ENCODE data around the gene GAS1.

GAS1 gene

DNA sequence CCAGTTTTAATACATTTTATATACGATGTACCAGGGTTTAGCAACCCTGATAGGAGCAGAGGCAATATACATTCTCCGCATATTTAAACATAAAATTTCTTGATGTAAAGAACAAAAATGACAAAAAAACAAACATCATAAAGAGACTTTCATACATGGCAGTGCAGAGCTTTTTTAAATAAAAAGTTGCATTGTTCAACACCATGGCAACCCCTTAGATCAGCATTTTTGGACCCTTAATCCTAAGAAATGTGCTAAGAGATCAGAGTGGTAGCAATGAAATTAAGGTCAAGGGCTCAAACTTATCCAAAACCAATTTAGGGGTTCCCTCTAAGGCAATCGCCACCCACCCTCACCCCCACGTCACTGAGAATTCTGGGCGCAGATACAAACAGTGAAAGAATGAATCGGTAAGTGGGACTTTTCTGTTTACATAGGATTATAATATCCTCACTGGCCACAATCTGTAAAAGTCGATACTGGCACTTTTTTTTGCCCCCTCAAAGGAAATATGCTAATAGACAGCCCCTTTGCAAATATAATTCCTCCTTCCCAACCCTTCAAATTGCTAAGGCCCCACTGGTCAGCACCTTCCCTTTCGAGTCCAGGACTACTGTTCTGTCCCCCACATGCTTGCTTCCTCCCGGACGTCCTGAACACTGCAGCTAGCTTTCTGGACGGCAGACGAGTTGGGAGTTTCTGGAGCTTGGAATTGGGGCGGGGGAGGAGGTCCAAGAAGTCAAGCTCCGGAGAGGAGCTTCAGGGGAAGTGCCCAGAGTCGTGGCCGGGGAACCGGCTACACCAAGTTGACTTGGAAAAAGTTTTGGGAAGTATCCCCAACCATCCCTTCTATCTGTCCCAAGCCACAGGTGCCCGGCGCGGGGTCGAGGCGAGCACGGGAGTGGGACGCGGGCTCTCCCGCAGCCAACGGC lies 2.2 kb downstream of the GAS1 start:
- TF ChIP-seq CTCF (IDR thresholded peaks at IDR 0.05; ENCODE audit: extremely low read depth, insufficient read depth, missing control alignments): no peak
- in situ Hi-C loops (cut with MboI; ENCODE audit: low pct_unique_long_range_greater_than_20kb, low sequenced_read_pairs, unreplicated experiment): no loop called here
- no peak for DNase-seq (ENCODE audit: low spot score)

GRCh38 chr9:86943201-86944113 lies 3.8 kb downstream of the GAS1 start:
- TF ChIP-seq CTCF (IDR thresholded peaks at IDR 0.05; ENCODE audit: extremely low read depth, insufficient read depth, missing control alignments): no peak
- no peak for DNase-seq (ENCODE audit: low spot score)
- in situ Hi-C loops (cut with MboI; ENCODE audit: low pct_unique_long_range_greater_than_20kb, low sequenced_read_pairs, unreplicated experiment): no loop called here

GRCh38 chr9:86942281-86943200 lies 4.8 kb downstream of the GAS1 start:
- no peak for TF ChIP-seq CTCF (IDR thresholded peaks at IDR 0.05; ENCODE audit: extremely low read depth, insufficient read depth, missing control alignments)
- in situ Hi-C loops (cut with MboI; ENCODE audit: low pct_unique_long_range_greater_than_20kb, low sequenced_read_pairs, unreplicated experiment): no loop called here
- DNase-seq (ENCODE audit: low spot score): no peak

- in situ Hi-C loops (cut with MboI; ENCODE audit: low pct_unique_long_range_greater_than_20kb, low sequenced_read_pairs, unreplicated experiment): no loop called here
- no peak for TF ChIP-seq CTCF (IDR thresholded peaks at IDR 0.05; ENCODE audit: extremely low read depth, insufficient read depth, missing control alignments)
- no peak for DNase-seq (ENCODE audit: low spot score)
Measured at GRCh38 chr9:86941197-86941596, 6.1 kb downstream of the GAS1 start.

DNA sequence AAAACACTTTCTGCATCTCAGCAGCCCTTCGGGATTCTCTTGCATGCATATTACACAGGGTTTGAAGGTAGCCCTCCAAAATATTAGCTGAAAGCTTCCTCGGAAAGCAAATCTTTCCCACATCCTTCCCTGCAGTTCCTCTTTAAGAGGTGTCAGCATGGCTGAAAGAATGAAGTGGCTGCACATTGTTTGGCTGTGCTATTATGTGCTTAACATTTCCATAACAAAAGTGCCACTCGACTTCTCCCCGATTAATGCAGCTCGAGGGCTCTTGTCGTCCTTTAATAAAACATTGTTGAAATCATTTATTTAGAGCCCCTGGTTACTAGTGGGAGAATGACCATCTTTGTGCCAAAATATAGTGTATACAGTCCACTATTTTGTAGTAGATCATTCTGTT lies 6.5 kb downstream of the GAS1 start:
- in situ Hi-C loops (cut with MboI; ENCODE audit: low pct_unique_long_range_greater_than_20kb, low sequenced_read_pairs, unreplicated experiment): no loop called here
- TF ChIP-seq CTCF (IDR thresholded peaks at IDR 0.05; ENCODE audit: extremely low read depth, insufficient read depth, missing control alignments): no peak

GRCh38 chr9:86939891-86940290 lies 7.4 kb downstream of the GAS1 start:
- DNase-seq (ENCODE audit: low spot score): no peak
- TF ChIP-seq CTCF (IDR thresholded peaks at IDR 0.05; ENCODE audit: extremely low read depth, insufficient read depth, missing control alignments): no peak
- in situ Hi-C loops (cut with MboI; ENCODE audit: low pct_unique_long_range_greater_than_20kb, low sequenced_read_pairs, unreplicated experiment): no loop called here

More for the DNA sequence above, 6.5 kb downstream of the GAS1 start:
- no peak for DNase-seq (ENCODE audit: low spot score)
